Measurements from ENCODE around the gene POLE4. TPM values are rescaled to one million over a fixed set of nuclear protein-coding genes. Genes with fewer than 3 reads are reported as not detected.

POLE4 gene
- total RNA-seq, 1 experiment from 2014 or later: 117 TPM

DNA sequence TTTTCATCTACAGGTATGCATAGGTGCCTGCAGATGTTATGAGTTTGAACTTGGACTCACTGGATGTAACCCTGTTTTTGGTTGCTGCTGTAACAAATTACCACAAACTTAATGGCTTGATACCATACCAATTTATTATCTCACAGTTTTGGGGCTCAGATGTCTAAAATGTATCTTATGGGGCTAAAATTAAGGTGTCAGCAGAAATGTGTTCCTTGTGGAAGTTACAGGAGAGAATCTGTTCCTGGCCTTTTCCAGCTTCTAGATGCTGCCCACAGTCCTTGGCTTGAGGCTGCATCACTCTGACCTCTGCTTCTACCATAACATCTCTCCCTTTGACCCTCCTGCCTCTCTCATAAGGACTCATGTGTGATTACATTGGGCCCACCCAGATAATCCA lies 47.6 kb downstream of the POLE4 start:
- H3K9me3 Mint-ChIP-seq (ENCODE audit: unreplicated experiment): no peaks in the 10 kb centered on the region
- POLR2A ChIA-PET: no interaction called here
- H3K27me3 Mint-ChIP-seq (ENCODE audit: insufficient read depth, unreplicated experiment): no peaks in the 10 kb centered on the region

GRCh38 chr2:75007061-75007460 lies 48.6 kb downstream of the POLE4 start:
- CTCF ChIA-PET: interaction anchor here (1.2 kb wide), 1 partner anchor 17 kb away, joined by 3 read pairs; no protein-coding TSS in a partner anchor
- intact Hi-C loops (cut with micrococcal nuclease): no loop called here
- POLR2A ChIA-PET: no interaction called here
- H3K9me3 Mint-ChIP-seq (ENCODE audit: unreplicated experiment): no peaks in the 10 kb centered on the region
- no peaks in the 10 kb centered on the region for H3K4me1 Mint-ChIP-seq (ENCODE audit: insufficient read depth, unreplicated experiment)
- no peak overlapping the region for H3K4me3 Mint-ChIP-seq (ENCODE audit: unreplicated experiment)
- H3K36me3 Mint-ChIP-seq (ENCODE audit: insufficient read depth, unreplicated experiment): peaks cover 5% of the 10 kb centered on the region
- no peak for DNase-seq (ENCODE audit: unreplicated experiment)
- BruUV-seq (replicated peaks): no TSS peak
- H3K27me3 Mint-ChIP-seq (ENCODE audit: insufficient read depth, unreplicated experiment): no peaks in the 10 kb centered on the region
- TF ChIP-seq CTCF (IDR thresholded peaks at IDR 0.05; ENCODE audit: unreplicated experiment): no peak
- no peak overlapping the region for H3K27ac Mint-ChIP-seq (ENCODE audit: low read depth, unreplicated experiment)

More for the DNA sequence above, 47.6 kb downstream of the POLE4 start:
- Mint-ChIP-seq H3K27ac (ENCODE audit: low read depth, unreplicated experiment) (no peak overlapping the region), H3K4me3 (ENCODE audit: unreplicated experiment) (no peak overlapping the region), H3K4me1 (ENCODE audit: insufficient read depth, unreplicated experiment) (no peaks in the 10 kb centered on the region), H3K36me3 (ENCODE audit: insufficient read depth, unreplicated experiment) (peaks cover 5% of the 10 kb centered on the region)
- TF ChIP-seq CTCF (IDR thresholded peaks at IDR 0.05; ENCODE audit: unreplicated experiment): no peak
- CTCF ChIA-PET: interaction anchor here (0.6 kb wide), 1 partner anchor 25 kb away, joined by 3 read pairs; no protein-coding TSS in a partner anchor
- BruUV-seq (replicated peaks): no TSS peak
- intact Hi-C loops (cut with micrococcal nuclease): no loop called here
- no peak for DNase-seq (ENCODE audit: unreplicated experiment)

- no peaks in the 10 kb centered on the region for H3K27me3 Mint-ChIP-seq (ENCODE audit: insufficient read depth, unreplicated experiment)
- ChIA-PET POLR2A (interaction anchor here (0.6 kb wide), 1 partner anchor 10 kb away, joined by 3 read pairs; no protein-coding TSS in a partner anchor), CTCF (interaction anchor here (1.2 kb wide), 1 partner anchor 17 kb away, joined by 3 read pairs; no protein-coding TSS in a partner anchor)
- H3K4me3 Mint-ChIP-seq (ENCODE audit: unreplicated experiment): no peak overlapping the region
- H3K4me1 Mint-ChIP-seq (ENCODE audit: insufficient read depth, unreplicated experiment): no peaks in the 10 kb centered on the region
- no peak overlapping the region for H3K27ac Mint-ChIP-seq (ENCODE audit: low read depth, unreplicated experiment)
- no peak for DNase-seq (ENCODE audit: unreplicated experiment)
- no peak for TF ChIP-seq CTCF (IDR thresholded peaks at IDR 0.05; ENCODE audit: unreplicated experiment)
- intact Hi-C loops (cut with micrococcal nuclease): no loop called here
- BruUV-seq (replicated peaks): no TSS peak
- peaks cover 5% of the 10 kb centered on the region for H3K36me3 Mint-ChIP-seq (ENCODE audit: insufficient read depth, unreplicated experiment)
- no peaks in the 10 kb centered on the region for H3K9me3 Mint-ChIP-seq (ENCODE audit: unreplicated experiment)
These were observed 49.4 kb downstream of the POLE4 start for GRCh38 chr2:75007819-75008218.

DNA sequence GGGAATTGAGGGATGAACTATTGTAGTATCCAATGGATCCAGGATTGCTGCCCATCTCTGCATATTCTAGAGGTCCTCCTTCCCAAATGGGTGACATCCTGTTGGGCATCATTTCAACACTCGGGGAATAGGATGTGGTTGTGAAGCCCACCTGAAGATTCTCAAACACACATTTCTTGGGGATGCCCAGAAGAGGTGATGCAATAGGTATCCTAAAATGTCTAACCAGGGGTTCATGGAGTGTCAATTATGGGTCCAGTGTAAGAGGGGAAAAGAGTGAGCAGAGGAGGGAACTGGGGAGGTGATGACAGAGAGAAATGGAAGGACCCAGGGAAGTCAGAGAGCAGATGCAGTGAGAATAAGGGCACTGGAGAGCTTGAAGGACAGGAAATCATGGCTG lies 52.1 kb downstream of the POLE4 start:
- Mint-ChIP-seq H3K27ac (ENCODE audit: low read depth, unreplicated experiment) (no peak overlapping the region), H3K9me3 (ENCODE audit: unreplicated experiment) (peaks cover 6% of the 10 kb centered on the region), H3K27me3 (ENCODE audit: insufficient read depth, unreplicated experiment) (no peaks in the 10 kb centered on the region), H3K4me1 (ENCODE audit: insufficient read depth, unreplicated experiment) (no peaks in the 10 kb centered on the region), H3K4me3 (ENCODE audit: unreplicated experiment) (no peak overlapping the region), H3K36me3 (ENCODE audit: insufficient read depth, unreplicated experiment) (peaks cover 5% of the 10 kb centered on the region)
- no peak for TF ChIP-seq CTCF (IDR thresholded peaks at IDR 0.05; ENCODE audit: unreplicated experiment)
- no TSS peak for BruUV-seq (replicated peaks)
- intact Hi-C loops (cut with micrococcal nuclease): no loop called here
- CTCF ChIA-PET: no interaction called here
- POLR2A ChIA-PET: no interaction called here
- DNase-seq (ENCODE audit: unreplicated experiment): no peak
